Retinal pigment epithelial cell (primary cell): Measurements from ENCODE around the gene SLC9A8.
"Not testable (repeated sequence)": the region's sequence is repeated elsewhere in the genome, so short reads cannot be mapped to it uniquely, and the experiment has no call there.

Experiments used
- DNase-seq: peaks from one replicate; pipeline ENCODE4 v3.0.0-alpha.2; 2010; ENCODE audit warnings: low read depth
- H3K4me3 ChIP-seq: 2 replicates; pipeline ENCODE4 v1.5.1; 2011; ENCODE audit warnings: mild to moderate bottlenecking, low read length, control low read depth, moderate library complexity
- TF ChIP-seq, protein P1 (sequence below): conservative IDR thresholded peaks from 2 replicates; pipeline ENCODE4 v1.5.1; 2011; ENCODE audit warnings: low read depth, low read length, control low read depth, inconsistent platforms

Gene SLC9A8

GRCh38 chr20:49891476-49892110, 79.0 kb downstream of the SLC9A8 start:
- DNase-seq: no peak
- no peak overlapping the region for H3K4me3 ChIP-seq
- TF ChIP-seq, protein P1, sequence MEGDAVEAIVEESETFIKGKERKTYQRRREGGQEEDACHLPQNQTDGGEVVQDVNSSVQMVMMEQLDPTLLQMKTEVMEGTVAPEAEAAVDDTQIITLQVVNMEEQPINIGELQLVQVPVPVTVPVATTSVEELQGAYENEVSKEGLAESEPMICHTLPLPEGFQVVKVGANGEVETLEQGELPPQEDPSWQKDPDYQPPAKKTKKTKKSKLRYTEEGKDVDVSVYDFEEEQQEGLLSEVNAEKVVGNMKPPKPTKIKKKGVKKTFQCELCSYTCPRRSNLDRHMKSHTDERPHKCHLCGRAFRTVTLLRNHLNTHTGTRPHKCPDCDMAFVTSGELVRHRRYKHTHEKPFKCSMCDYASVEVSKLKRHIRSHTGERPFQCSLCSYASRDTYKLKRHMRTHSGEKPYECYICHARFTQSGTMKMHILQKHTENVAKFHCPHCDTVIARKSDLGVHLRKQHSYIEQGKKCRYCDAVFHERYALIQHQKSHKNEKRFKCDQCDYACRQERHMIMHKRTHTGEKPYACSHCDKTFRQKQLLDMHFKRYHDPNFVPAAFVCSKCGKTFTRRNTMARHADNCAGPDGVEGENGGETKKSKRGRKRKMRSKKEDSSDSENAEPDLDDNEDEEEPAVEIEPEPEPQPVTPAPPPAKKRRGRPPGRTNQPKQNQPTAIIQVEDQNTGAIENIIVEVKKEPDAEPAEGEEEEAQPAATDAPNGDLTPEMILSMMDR: no peak

GRCh38 chr20:49892260-49892659, 79.6 kb downstream of the SLC9A8 start:
- TF ChIP-seq, protein P1: no peak
- no peak overlapping the region for H3K4me3 ChIP-seq
- no peak for DNase-seq

DNA sequence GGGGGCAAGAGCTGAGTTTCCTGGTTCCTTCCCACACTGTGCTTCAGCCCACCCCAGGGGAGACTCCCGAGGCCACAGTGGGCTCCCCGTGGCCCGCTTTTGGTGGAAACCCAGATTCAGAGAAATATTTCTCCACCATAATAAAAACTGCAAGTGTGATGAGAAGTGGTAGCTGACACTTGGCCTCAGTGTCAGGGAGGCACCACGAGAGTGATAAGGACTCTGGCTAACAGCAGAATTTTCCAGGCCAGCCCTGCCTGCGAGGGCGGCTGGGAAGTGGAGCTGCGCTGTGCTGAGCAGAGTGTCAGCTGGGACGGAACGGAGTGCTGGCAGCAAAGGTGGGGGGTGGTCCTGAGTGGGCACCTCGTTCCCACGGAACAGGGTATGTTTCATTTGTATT, 80.2 kb downstream of the SLC9A8 start:
- TF ChIP-seq, protein P1: no peak
- no peak overlapping the region for H3K4me3 ChIP-seq
- no peak for DNase-seq

- DNase-seq: no peak
- H3K4me3 ChIP-seq: no peak overlapping the region
- TF ChIP-seq, protein P1: no peak
Observed at GRCh38 chr20:49893242-49894072, 80.8 kb downstream of the SLC9A8 start.

DNA sequence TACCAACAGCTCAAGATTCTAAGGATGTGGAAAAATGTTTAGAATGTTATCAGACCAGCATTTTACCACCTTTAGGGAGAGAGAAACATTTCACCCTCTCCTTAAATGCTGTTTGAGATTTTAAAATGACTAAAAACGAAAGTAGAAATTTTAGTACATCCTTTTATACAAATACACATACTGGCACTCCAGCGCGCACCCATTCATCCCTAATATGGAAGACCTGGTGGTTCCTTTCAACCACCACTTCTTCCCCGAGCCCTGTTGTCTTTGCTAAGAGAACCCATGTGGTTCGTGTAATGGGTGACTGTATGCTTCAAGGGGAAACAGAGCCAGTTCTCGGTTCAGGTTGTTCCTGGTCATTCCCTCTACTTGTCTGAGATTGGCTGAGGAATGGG, 81.4 kb downstream of the SLC9A8 start:
- no peak overlapping the region for H3K4me3 ChIP-seq
- no peak for DNase-seq
- TF ChIP-seq, protein P1: no peak

GRCh38 chr20:49895474-49896093, 83.0 kb downstream of the SLC9A8 start:
- not testable (repeated sequence) for H3K4me3 ChIP-seq

DNA sequence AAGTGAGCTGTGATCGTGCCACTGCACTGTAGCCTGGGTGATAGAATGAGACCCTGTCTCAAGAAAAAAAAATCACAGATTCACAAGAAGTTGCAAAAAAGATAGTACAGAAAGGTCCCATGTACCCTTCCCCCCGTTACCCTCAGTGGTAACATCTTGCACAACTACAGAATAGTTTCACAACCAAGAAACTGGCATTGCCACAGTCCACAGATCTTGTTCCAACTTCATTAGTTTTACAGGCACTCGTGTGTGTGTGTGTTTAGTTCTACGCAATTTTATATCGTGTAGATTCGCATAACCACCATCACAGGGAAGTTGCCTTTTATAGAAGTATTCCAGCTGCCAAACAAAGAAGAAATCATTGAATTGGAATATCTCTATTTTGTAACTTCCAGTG, 83.6 kb downstream of the SLC9A8 start:
- no peak for DNase-seq
- no peak overlapping the region for H3K4me3 ChIP-seq
- TF ChIP-seq, protein P1: no peak

More at GRCh38 chr20:49895474-49896093, 83.0 kb downstream of the SLC9A8 start:
- DNase-seq: not testable (repeated sequence)
